Measurements from ENCODE around the gene PMFBP1. TPM values are rescaled to one million over a fixed set of nuclear protein-coding genes. Genes with fewer than 3 reads are reported as not detected.

The PMFBP1 gene
- total RNA-seq, 1 experiment from 2014 or later: 2.7 TPM

- H2BK12ac ChIP-seq (ENCODE audit: insufficient read length, low read depth, low read length): no peak overlapping the region
- H3K4me2 ChIP-seq (ENCODE audit: insufficient read depth, insufficient read length, low read length): no peak overlapping the region
- no peak overlapping the region for H3K4ac ChIP-seq (ENCODE audit: low read depth, low read length)
- H2AK5ac ChIP-seq (ENCODE audit: insufficient read length, low read length): no peak overlapping the region
- peak overlapping the region in 1 of 3 experiments; percentile 62; a peak in 2 of 7 replicates for H3K27ac Mint-ChIP-seq
- no peaks in the 10 kb centered on the region for H3K79me2 ChIP-seq (ENCODE audit: insufficient read depth, low read length)
- H3K9me3 Mint-ChIP-seq: peaks cover 2 to 3% of the 10 kb centered on the region in 2 experiments; a peak in 4 of 5 replicates
- H3K4me1 Mint-ChIP-seq: peaks cover 15% of the 10 kb centered on the region in 2 experiments
- H4K20me1 ChIP-seq (ENCODE audit: control insufficient read depth, insufficient read depth, insufficient read length): no peaks in the 10 kb centered on the region
- no peak overlapping the region for H3T11ph ChIP-seq (ENCODE audit: low read length)
- no peak overlapping the region for H4K8ac ChIP-seq (replicated peaks; ENCODE audit: insufficient read length, low read depth, low read length)
- H3K23me2 ChIP-seq (ENCODE audit: insufficient read length, low read depth, low read length, poor library complexity, severe bottlenecking): no peaks in the 10 kb centered on the region
- WGBS (ENCODE audit: extremely low coverage, insufficient read length, low lambda C conversion rate): no CpG with 5 or more reads among the region's 6 CpGs
- no peak overlapping the region for H3K23ac ChIP-seq (ENCODE audit: insufficient read length, low read depth, low read length)
- H2BK120ac ChIP-seq (ENCODE audit: low read depth, low read length, poor library complexity, severe bottlenecking): no peak overlapping the region
- no peak overlapping the region for H3K27ac ChIP-seq (ENCODE audit: insufficient read length, low read depth, low read length)
- H2BK15ac ChIP-seq (ENCODE audit: low read depth, low read length): no peak overlapping the region
- H3K27me3 ChIP-seq (ENCODE audit: insufficient read depth, low read length): no peaks in the 10 kb centered on the region
- peaks cover 6% of the 10 kb centered on the region for H3K27me3 Mint-ChIP-seq (ENCODE audit: low read depth)
- peaks cover 0 to 5% (median 4%) of the 10 kb centered on the region in 3 experiments; a peak in 5 of 7 replicates for H3K36me3 Mint-ChIP-seq (ENCODE audit: insufficient read depth in 1 of 3, low read depth in 3 of 3)
- H2BK20ac ChIP-seq (ENCODE audit: low read depth, low read length, poor library complexity, severe bottlenecking): no peak overlapping the region
- no peak overlapping the region for H2AFZ ChIP-seq (ENCODE audit: low read length)
- H3K56ac ChIP-seq (ENCODE audit: insufficient read length, low read depth, low read length): no peak overlapping the region
- no peak overlapping the region for H3K18ac ChIP-seq (ENCODE audit: insufficient read length, low read depth, low read length)
- no peak overlapping the region for H4K91ac ChIP-seq (ENCODE audit: insufficient read length, low read depth, low read length)
- H3K9me3 ChIP-seq (ENCODE audit: control insufficient read depth, low read depth, low read length): no peaks in the 10 kb centered on the region
- H3K4me1 ChIP-seq (ENCODE audit: insufficient read depth, low read length): no peaks in the 10 kb centered on the region
- H3K9ac ChIP-seq (ENCODE audit: extremely low read depth, insufficient read length, low read length): no peak overlapping the region
- no peak for DNase-seq
- H3K4me3 Mint-ChIP-seq: no peak overlapping the region
- H4K5ac ChIP-seq (ENCODE audit: insufficient read length, low read depth, low read length): no peak overlapping the region
- H2BK5ac ChIP-seq (ENCODE audit: insufficient read length, low read length): no peak overlapping the region
- H3K14ac ChIP-seq (ENCODE audit: insufficient read depth, low read length): no peak overlapping the region
- TF ChIP-seq, protein P1, sequence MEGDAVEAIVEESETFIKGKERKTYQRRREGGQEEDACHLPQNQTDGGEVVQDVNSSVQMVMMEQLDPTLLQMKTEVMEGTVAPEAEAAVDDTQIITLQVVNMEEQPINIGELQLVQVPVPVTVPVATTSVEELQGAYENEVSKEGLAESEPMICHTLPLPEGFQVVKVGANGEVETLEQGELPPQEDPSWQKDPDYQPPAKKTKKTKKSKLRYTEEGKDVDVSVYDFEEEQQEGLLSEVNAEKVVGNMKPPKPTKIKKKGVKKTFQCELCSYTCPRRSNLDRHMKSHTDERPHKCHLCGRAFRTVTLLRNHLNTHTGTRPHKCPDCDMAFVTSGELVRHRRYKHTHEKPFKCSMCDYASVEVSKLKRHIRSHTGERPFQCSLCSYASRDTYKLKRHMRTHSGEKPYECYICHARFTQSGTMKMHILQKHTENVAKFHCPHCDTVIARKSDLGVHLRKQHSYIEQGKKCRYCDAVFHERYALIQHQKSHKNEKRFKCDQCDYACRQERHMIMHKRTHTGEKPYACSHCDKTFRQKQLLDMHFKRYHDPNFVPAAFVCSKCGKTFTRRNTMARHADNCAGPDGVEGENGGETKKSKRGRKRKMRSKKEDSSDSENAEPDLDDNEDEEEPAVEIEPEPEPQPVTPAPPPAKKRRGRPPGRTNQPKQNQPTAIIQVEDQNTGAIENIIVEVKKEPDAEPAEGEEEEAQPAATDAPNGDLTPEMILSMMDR (conservative IDR thresholded peaks at IDR 0.05): no peak
- no peaks in the 10 kb centered on the region for H3K79me1 ChIP-seq (ENCODE audit: insufficient read depth, low read depth, low read length, poor library complexity, severe bottlenecking)
Measured at GRCh38 chr16:72162105-72162692, 9.8 kb downstream of the PMFBP1 start.
